Measurements from ENCODE around the gene RRN3.

The RRN3 gene

DNA sequence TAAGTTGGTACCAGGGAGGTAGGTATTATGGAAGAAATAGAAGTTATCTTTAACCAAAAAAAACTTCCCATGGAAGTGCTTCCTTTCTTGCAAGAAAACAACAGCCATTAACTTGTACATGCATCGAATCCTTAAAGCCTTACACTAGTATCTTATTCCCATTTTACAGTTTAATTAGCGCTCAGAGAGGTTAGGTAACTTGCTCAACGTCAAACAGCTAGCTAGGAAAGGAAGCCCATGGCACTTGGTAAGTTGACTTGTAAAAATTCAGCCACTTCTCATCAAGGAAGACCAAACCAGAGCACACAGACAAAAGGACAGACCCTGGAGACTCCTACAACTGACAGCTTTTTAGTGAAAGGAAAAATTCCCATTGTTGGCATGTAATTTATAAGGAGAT lies 34.7 kb downstream of the RRN3 start:
- Histone ChIP-seq H3K27me3 (ENCODE audit: insufficient read depth, poor library complexity, severe bottlenecking) (no peaks in the 10 kb centered on the region), H3K4me3 (replicated peaks; ENCODE audit: insufficient read depth, low read length) (no peak overlapping the region), H3K27ac (replicated peaks) (no peak overlapping the region)
- TF ChIP-seq, protein P1, sequence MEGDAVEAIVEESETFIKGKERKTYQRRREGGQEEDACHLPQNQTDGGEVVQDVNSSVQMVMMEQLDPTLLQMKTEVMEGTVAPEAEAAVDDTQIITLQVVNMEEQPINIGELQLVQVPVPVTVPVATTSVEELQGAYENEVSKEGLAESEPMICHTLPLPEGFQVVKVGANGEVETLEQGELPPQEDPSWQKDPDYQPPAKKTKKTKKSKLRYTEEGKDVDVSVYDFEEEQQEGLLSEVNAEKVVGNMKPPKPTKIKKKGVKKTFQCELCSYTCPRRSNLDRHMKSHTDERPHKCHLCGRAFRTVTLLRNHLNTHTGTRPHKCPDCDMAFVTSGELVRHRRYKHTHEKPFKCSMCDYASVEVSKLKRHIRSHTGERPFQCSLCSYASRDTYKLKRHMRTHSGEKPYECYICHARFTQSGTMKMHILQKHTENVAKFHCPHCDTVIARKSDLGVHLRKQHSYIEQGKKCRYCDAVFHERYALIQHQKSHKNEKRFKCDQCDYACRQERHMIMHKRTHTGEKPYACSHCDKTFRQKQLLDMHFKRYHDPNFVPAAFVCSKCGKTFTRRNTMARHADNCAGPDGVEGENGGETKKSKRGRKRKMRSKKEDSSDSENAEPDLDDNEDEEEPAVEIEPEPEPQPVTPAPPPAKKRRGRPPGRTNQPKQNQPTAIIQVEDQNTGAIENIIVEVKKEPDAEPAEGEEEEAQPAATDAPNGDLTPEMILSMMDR (IDR thresholded peaks at IDR 0.05; ENCODE audit: insufficient read depth, low read length): no peak
- TF ChIP-seq SPI1 (IDR thresholded peaks at IDR 0.05; ENCODE audit: borderline replicate concordance, low read depth) (no peak), GABPA (IDR thresholded peaks at IDR 0.05; ENCODE audit: low read depth) (no peak), POLR2AphosphoS5 (IDR thresholded peaks at IDR 0.05; ENCODE audit: low read depth) (no peak)
- TF ChIP-seq, protein P2, sequence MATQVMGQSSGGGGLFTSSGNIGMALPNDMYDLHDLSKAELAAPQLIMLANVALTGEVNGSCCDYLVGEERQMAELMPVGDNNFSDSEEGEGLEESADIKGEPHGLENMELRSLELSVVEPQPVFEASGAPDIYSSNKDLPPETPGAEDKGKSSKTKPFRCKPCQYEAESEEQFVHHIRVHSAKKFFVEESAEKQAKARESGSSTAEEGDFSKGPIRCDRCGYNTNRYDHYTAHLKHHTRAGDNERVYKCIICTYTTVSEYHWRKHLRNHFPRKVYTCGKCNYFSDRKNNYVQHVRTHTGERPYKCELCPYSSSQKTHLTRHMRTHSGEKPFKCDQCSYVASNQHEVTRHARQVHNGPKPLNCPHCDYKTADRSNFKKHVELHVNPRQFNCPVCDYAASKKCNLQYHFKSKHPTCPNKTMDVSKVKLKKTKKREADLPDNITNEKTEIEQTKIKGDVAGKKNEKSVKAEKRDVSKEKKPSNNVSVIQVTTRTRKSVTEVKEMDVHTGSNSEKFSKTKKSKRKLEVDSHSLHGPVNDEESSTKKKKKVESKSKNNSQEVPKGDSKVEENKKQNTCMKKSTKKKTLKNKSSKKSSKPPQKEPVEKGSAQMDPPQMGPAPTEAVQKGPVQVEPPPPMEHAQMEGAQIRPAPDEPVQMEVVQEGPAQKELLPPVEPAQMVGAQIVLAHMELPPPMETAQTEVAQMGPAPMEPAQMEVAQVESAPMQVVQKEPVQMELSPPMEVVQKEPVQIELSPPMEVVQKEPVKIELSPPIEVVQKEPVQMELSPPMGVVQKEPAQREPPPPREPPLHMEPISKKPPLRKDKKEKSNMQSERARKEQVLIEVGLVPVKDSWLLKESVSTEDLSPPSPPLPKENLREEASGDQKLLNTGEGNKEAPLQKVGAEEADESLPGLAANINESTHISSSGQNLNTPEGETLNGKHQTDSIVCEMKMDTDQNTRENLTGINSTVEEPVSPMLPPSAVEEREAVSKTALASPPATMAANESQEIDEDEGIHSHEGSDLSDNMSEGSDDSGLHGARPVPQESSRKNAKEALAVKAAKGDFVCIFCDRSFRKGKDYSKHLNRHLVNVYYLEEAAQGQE (IDR thresholded peaks at IDR 0.05; ENCODE audit: insufficient replicate concordance, low read depth): no peak
- DNase-seq (ENCODE audit: low read depth in 1 of 2, low spot score in 1 of 2): no peak

- DNase-seq (ENCODE audit: low read depth in 1 of 2, low spot score in 1 of 2): no peak
- Histone ChIP-seq H3K27ac (replicated peaks) (no peak overlapping the region), H3K4me3 (replicated peaks; ENCODE audit: insufficient read depth, low read length) (no peak overlapping the region), H3K27me3 (ENCODE audit: insufficient read depth, poor library complexity, severe bottlenecking) (no peaks in the 10 kb centered on the region)
- TF ChIP-seq, protein P2 (IDR thresholded peaks at IDR 0.05; ENCODE audit: insufficient replicate concordance, low read depth): no peak
- TF ChIP-seq GABPA (IDR thresholded peaks at IDR 0.05; ENCODE audit: low read depth): no peak
- no peak for TF ChIP-seq POLR2AphosphoS5 (IDR thresholded peaks at IDR 0.05; ENCODE audit: low read depth)
- TF ChIP-seq, protein P1 (IDR thresholded peaks at IDR 0.05; ENCODE audit: insufficient read depth, low read length): no peak
- no peak for TF ChIP-seq SPI1 (IDR thresholded peaks at IDR 0.05; ENCODE audit: borderline replicate concordance, low read depth)
These were observed 36.2 kb downstream of the RRN3 start for GRCh38 chr16:15057681-15058417.

DNA sequence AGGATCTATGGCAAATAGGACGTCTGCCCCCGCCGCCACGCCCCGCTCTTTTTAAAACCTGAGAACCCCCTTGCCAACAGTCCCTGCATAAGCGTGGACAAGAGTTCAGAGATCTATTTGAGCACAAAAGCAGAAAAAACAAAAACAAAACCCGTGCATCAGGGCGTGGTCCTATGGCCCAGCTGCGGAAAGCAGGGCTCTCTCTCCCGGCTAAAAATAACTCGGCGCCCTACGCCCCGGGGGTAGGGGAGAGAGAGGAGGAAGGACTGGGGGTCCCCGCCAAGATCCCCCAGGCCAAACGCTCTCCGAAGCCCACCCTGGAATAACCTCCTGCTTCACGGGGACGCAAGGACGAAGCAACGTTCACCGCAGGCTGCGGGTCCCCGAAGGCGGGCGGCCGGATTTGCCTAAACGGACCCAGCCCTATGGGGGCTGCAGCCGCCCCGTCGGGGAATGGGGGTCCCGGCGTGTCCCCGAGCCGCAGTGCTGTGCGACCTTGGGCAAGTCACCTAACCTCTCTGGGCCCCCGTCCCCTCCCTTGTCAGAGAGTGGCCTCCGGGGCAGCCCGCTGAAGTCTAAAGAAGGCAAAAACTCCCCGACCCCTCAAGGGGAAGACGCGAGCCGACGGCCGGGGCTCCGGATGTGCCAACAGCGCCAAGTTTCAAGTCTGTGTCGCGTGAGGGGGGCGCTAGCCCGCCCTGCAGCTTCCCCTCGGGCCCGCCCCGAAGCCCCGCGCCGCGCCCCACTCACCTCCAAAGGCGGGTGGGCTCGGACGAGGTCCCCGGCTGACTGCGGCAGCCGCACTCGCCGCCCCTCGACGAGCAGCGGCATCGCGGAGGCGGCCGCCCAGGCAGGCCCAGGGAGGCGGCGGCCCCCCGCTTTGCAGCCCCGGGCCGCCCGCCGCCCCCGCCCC lies 38.7 kb downstream of the RRN3 start:
- DNase-seq (ENCODE audit: low read depth in 1 of 2, low spot score in 1 of 2): peak; percentile 28 to 51
- H3K27me3 ChIP-seq (ENCODE audit: insufficient read depth, poor library complexity, severe bottlenecking): no peaks in the 10 kb centered on the region
- no peak for TF ChIP-seq POLR2AphosphoS5 (IDR thresholded peaks at IDR 0.05; ENCODE audit: low read depth)
- TF ChIP-seq GABPA (IDR thresholded peaks at IDR 0.05; ENCODE audit: low read depth): no peak
- TF ChIP-seq, protein P2 (IDR thresholded peaks at IDR 0.05; ENCODE audit: insufficient replicate concordance, low read depth): no peak
- no peak for TF ChIP-seq SPI1 (IDR thresholded peaks at IDR 0.05; ENCODE audit: borderline replicate concordance, low read depth)
- TF ChIP-seq, protein P1 (IDR thresholded peaks at IDR 0.05; ENCODE audit: insufficient read depth, low read length): no peak
- peak overlapping the region; percentile 39 for H3K27ac ChIP-seq (replicated peaks)
- H3K4me3 ChIP-seq (replicated peaks; ENCODE audit: insufficient read depth, low read length): peak overlapping the region; percentile 95
